ENCODE results near the gene GHRHR. TPM values are rescaled to one million over a fixed set of nuclear protein-coding genes. Genes with fewer than 3 reads are reported as not detected.

The GHRHR gene
- total and polyA plus RNA-seq, 2 donors (not counting 1 experiment from before 2014, with no cell fraction given), result not detected

- Histone ChIP-seq H3K4me1 (ENCODE audit: control insufficient read depth in 2 of 2, insufficient read depth in 2 of 2, low read length in 2 of 2) (no peaks in the 10 kb centered on the region), H3K4me2 (replicated peaks; ENCODE audit: low read depth, low read length, poor library complexity, severe bottlenecking) (no peak overlapping the region), H3K27me3 (replicated peaks in 1 of 4; ENCODE audit: control extremely low read depth in 1 of 4, control insufficient read depth in 3 of 4, insufficient read depth in 4 of 4, low read length in 3 of 4) (peaks cover 0 to 10% (median 2%) of the 10 kb centered on the region in 4 experiments), H3K79me2 (ENCODE audit: control insufficient read depth, insufficient read depth, low read length) (no peaks in the 10 kb centered on the region), H2AFZ (ENCODE audit: insufficient read depth, low read depth, low read length, poor library complexity, severe bottlenecking) (no peak overlapping the region), H4K20me1 (ENCODE audit: control insufficient read depth, insufficient read depth, low read length, poor library complexity, severe bottlenecking) (no peaks in the 10 kb centered on the region), H3K9ac (ENCODE audit: low read length) (no peak overlapping the region), H3K27ac (ENCODE audit: low read length in 2 of 2) (no peak overlapping the region), H3K9me3 (ENCODE audit: control extremely low read depth in 1 of 3, control insufficient read depth in 2 of 3, insufficient read depth in 1 of 3, low read length in 2 of 3) (peaks cover 0 to 4% (median 0%) of the 10 kb centered on the region in 3 donors), H3K36me3 (replicated peaks in 1 of 2; ENCODE audit: control extremely low read depth in 1 of 2, control insufficient read depth in 1 of 2, extremely low read depth in 1 of 2, insufficient read depth in 2 of 2, low read length in 1 of 2) (no peaks in the 10 kb centered on the region), H3K4me3 (ENCODE audit: control extremely low read depth in 1 of 5, extremely low read depth in 1 of 5, insufficient read depth in 1 of 5, low read depth in 2 of 5, low read length in 4 of 5) (no peak overlapping the region)
- ATAC-seq (ENCODE audit: low read depth), result no peak
- TF ChIP-seq EZH2 (IDR thresholded peaks at IDR 0.05; ENCODE audit: borderline replicate concordance, insufficient read depth, low read depth, low read length, poor library complexity, severe bottlenecking), result no peak
- TF ChIP-seq CTCF (IDR thresholded peaks at IDR 0.05), result no peak
- intact Hi-C loops (cut with micrococcal nuclease), result loop anchor here (10.0 kb wide), 1 partner anchor 755 kb away; no protein-coding TSS in a partner anchor
- ChIA-PET CTCF (no interaction called here), POLR2A (no interaction called here)
- Mint-ChIP-seq H3K4me3 (no peak overlapping the region), H3K4me1 (peaks cover 9% of the 10 kb centered on the region), H3K27me3 (peaks cover 35% of the 10 kb centered on the region), H3K27ac (no peak overlapping the region), H3K9me3 (ENCODE audit: insufficient read depth) (no peaks in the 10 kb centered on the region)
- 73% methylated on average over 5 of the region's 7 CpGs for WGBS (ENCODE audit: insufficient coverage)
- no peak for DNase-seq
Observed at GRCh38 chr7:30980194-30980593, 16.4 kb downstream of the GHRHR start.

- 98% methylated on average over 4 of the region's 5 CpGs for WGBS (ENCODE audit: insufficient coverage)
- H2AFZ ChIP-seq (ENCODE audit: insufficient read depth, low read depth, low read length, poor library complexity, severe bottlenecking), result no peak overlapping the region
- H3K9ac ChIP-seq (ENCODE audit: low read length), result no peak overlapping the region
- H3K27me3 Mint-ChIP-seq, result peaks cover 38% of the 10 kb centered on the region
- CTCF ChIA-PET, result interaction anchor here (1.7 kb wide), 1 partner anchor 10 kb away, joined by 4 read pairs; no protein-coding TSS in a partner anchor
- H3K9me3 Mint-ChIP-seq (ENCODE audit: insufficient read depth), result no peaks in the 10 kb centered on the region
- peaks cover 7% of the 10 kb centered on the region for H3K4me1 Mint-ChIP-seq
- H3K36me3 ChIP-seq (replicated peaks in 1 of 2; ENCODE audit: control extremely low read depth in 1 of 2, control insufficient read depth in 1 of 2, extremely low read depth in 1 of 2, insufficient read depth in 2 of 2, low read length in 1 of 2), result no peaks in the 10 kb centered on the region
- no peak overlapping the region for H3K4me3 Mint-ChIP-seq
- H3K4me2 ChIP-seq (replicated peaks; ENCODE audit: low read depth, low read length, poor library complexity, severe bottlenecking), result no peak overlapping the region
- H3K27ac ChIP-seq (ENCODE audit: low read length in 2 of 2), result no peak overlapping the region
- H3K9me3 ChIP-seq (ENCODE audit: control extremely low read depth in 1 of 3, control insufficient read depth in 2 of 3, insufficient read depth in 1 of 3, low read length in 2 of 3), result no peaks in the 10 kb centered on the region
- TF ChIP-seq EZH2 (IDR thresholded peaks at IDR 0.05; ENCODE audit: borderline replicate concordance, insufficient read depth, low read depth, low read length, poor library complexity, severe bottlenecking) (no peak), CTCF (IDR thresholded peaks at IDR 0.05) (no peak)
- H3K27ac Mint-ChIP-seq, result no peak overlapping the region
- POLR2A ChIA-PET, result no interaction called here
- DNase-seq, result no peak
- ATAC-seq (ENCODE audit: low read depth), result no peak
- intact Hi-C loops (cut with micrococcal nuclease), result loop anchor here (10.0 kb wide), 1 partner anchor 754 kb away; no protein-coding TSS in a partner anchor
- H3K4me3 ChIP-seq (ENCODE audit: control extremely low read depth in 1 of 5, extremely low read depth in 1 of 5, insufficient read depth in 1 of 5, low read depth in 2 of 5, low read length in 4 of 5), result no peak overlapping the region
- H3K4me1 ChIP-seq (ENCODE audit: control insufficient read depth in 2 of 2, insufficient read depth in 2 of 2, low read length in 2 of 2), result no peaks in the 10 kb centered on the region
- no peaks in the 10 kb centered on the region for H4K20me1 ChIP-seq (ENCODE audit: control insufficient read depth, insufficient read depth, low read length, poor library complexity, severe bottlenecking)
- peaks cover 0 to 8% (median 2%) of the 10 kb centered on the region in 4 experiments for H3K27me3 ChIP-seq (replicated peaks in 1 of 4; ENCODE audit: control extremely low read depth in 1 of 4, control insufficient read depth in 3 of 4, insufficient read depth in 4 of 4, low read length in 3 of 4)
- H3K79me2 ChIP-seq (ENCODE audit: control insufficient read depth, insufficient read depth, low read length), result no peaks in the 10 kb centered on the region
Observed at GRCh38 chr7:30980751-30981150, 17.0 kb downstream of the GHRHR start.

Measured in B cell (primary cell).